Hematopoietic multipotent progenitor cell treated with erythropoietin and hydrocortisone succinate and interleukin-3 and kit ligand, for 4 days (in vitro differentiated cells): ENCODE results near the gene SNX9.
A peak's percentile ranks its signal among the peaks of the same experiment; 100 is the strongest.

Experiments used
- DNase-seq: peaks from one replicate; pipeline ENCODE4 v3.0.0-alpha.2; 2015

Gene SNX9

DNA sequence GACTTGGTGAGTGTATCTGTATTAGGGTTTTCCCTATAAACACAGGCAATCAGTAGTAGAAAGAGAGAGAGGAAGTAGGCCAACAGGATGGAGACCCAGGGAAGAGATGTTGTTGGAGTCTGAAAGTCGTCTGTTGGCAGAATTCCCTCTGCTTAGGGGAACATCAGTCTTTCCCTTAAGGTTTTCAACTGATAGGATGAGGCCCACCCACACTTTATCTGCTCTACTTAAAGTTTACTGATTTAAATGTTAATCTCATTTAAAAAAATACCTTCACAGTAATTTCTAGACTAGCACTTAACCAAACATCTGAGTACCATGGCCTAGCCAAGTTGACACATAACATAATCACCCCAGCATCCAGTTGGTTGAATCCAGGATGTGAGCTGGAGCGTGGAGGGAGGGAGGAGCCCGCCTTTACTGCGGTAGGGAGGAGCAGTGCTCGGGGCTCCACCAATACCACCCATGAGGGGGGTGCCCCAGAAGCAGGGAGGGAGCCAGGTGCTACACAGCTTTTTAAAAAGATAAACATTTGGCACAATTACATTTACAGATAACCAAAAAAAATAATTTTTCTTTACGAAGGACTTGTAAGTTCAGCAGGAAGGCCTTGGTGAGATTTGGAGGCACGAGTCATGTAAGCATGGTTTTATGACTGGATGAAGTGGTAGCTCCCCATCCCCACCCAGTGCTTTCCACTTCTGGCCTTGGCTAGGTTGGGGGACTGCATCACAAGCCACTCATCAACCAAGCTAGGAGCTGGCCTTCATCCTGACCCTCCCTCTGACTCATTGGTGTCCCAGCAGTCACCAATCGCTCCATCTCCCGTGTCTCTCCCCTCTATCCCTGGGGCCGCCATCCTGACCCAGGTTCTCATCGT, 18.4 kb upstream of the SNX9 start:
- no peak for DNase-seq

DNA sequence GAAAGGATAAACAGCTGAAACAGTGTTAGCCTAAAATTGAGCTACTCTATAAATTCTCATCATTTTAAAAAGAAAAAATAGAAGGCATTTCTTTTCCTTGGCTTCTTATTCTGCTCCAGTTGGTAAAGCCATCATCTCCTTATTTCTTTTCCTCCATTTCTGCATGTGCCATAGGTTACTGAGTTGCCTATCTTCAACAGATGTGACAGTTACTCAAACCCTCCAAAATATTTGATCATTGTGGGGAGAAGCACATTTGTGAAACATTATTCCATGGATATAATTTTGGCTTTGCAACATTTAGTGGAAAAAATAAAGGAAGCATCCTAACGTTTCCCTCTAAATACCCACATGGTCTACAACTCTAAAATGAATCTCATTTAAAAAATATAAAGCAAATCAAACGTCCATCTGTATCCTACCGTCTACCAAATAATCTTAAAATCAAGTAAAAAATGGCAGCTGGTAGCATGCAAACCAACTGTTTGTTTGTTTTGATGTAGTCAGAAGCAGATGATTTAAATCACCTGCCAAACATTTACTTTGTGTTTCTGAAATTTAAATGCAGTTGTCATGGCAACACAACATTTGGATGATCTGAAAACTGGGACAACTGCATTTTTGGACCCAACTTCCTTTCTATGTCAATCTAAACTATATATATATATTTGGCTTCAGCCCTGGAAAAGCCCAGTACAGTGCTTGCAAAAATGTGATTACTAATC, 16.8 kb upstream of the SNX9 start:
- no peak for DNase-seq

DNA sequence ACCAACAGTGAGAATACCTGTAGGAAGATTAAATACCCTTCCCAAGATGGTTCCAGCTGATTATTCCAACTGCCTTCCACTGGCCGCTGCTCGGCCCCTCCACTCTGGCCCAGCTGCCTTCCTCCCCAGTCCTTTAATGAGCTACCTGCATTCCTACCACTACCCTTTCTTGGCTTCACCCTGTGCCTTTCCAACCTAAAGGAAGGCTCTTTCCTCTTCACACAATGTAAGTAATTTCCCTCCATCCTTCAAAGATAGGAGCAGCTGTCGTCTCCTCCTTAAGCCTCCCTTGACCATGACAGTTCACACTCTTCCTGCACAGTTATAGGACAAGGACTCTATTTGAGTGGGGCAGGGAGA, 16.2 kb upstream of the SNX9 start:
- no peak for DNase-seq

DNA sequence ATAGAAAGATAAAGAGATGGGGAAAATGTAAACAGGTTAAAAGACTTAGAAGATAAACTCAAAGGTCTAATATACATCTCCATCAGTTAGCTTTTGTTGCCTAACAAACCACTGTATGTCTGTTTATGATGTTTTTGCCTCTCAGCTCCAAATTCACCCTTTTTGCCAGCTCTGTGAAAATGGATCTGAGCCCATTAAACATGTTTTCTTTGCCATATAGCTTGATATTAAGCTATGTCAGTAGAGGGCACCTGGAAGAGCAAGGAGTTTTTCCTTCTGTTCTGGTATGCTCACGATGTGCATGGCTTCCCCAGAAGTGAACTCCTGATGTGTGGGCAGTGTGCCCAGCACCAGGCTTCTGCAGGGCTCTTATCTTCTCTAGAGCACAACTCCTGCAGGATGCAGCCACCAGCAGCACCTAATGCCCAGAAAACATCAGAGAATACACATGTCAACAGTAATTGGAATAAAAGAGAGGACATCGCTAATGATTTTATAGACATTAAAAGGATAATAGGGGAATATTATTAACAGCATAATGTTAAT, 14.6 kb upstream of the SNX9 start:
- peak; percentile 38 for DNase-seq

DNA sequence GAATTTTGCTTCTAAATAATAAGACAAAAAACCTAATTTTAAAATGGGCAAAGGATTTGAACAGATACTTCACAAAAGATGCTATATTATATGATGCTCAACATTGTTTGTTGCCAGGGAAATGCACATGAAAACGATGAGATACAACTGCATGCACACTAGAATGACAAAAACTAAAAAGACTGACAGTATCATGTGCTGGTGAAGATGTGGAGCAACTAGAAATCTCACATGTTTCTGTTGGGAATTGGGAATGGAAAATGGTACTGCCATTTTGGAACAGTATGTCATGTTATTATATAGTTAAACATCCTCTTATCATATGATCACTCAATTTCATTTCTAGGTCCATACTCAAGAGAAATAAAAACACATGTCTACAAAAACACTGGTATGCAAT, 13.4 kb upstream of the SNX9 start:
- no peak for DNase-seq

DNA sequence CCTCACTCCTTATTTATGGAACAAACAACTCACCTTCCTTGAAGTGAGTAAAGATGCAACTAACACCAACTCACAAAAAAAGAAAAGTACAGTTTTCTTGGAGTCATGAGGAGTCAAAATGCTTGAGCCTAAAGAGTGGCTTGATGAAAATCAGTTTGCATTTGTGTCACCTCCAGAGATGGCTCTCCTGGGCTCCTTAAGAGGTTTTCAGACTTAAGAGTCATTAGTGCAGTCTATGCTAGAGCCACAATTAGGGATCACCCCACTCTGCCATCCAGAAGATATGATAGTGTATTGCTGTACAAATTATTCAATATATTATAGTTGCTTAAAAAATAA, 11.9 kb upstream of the SNX9 start:
- DNase-seq, result peak; percentile 27

DNA sequence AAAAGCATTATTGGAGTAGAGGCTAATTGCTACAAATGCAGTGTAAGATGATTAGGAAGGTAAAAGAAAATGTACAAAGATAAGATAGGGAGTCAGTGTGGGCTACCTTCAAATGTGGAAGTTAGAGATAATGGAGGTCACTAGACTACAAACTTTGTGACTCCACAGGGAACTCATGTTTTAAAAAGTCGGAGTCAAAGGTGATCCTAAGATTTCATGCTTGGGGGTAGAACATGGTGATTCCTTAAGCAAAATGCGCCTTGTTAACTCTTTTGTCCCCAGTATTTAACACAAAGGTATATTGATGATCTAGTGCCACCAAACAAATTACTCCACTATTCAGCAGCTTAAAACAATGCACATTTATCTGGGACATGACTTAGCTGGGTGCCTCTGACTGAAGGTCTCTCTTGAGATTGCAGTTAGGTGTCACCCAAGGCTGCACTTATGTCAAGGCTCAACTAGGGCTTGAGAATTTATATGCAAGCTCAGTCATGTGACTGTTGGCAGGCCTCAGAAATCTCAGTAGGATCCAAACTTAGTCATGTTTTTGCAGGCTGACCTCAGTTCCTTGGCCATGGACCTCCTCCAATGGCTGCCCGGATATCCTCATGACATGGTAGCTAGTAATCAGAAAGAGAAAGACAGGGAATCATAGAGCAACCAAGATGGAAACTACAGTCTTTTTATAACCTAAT, 11.4 kb upstream of the SNX9 start:
- peak; percentile 59 for DNase-seq

DNA sequence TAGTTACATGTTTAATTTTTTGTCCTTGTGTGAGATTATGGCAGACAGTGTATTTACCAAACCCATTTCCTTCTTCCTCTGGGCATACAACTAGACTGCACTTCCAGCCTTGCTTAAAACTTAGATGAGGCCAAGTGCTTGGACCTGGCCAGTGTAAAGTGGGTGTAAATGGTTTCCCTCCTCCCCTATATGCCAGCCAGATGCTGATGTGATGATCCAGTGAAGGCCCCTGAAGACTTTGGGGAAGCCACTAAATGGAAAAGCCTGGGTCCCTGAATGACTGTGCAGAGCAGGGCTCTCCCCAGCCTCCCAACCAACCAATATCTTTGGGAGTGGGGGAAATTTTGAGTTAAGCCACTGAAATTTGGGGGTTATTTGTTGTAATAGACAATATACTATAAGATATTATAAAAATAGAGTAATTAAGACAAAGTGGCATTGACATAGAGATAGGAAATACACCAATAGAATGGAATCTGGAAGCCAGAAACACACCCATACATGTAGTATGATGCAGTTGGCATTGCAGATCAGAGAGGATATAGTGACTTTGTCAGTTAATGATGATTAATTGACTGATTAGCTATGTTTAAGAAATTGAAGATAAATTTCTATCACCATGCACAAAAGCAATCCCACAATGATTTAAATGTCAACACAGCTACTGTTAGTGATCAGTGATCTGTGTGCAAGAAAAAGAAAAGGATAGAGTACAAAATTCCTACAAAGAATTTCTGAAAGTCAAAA, 10.4 kb upstream of the SNX9 start:
- DNase-seq, result no peak

DNA sequence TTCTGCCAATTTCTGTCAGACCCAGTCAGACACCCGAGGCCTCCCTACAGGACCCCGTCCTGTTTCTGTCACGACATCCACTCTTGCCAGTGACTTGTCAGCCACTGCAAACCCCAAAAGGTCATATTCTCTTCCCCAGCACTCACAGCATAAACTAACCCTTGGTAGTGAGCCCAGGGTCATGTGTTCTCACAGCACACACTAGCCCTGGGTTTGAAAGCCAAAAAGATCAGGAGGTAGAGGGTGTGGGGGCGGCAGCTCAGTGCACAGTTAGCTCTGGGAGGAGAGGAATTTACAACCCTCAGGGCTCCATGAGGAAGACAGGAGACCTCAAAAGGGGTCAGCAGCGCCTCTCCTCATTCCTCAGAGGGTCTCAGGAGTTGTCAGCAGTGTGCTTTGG, 9.9 kb upstream of the SNX9 start:
- DNase-seq, result no peak

DNA sequence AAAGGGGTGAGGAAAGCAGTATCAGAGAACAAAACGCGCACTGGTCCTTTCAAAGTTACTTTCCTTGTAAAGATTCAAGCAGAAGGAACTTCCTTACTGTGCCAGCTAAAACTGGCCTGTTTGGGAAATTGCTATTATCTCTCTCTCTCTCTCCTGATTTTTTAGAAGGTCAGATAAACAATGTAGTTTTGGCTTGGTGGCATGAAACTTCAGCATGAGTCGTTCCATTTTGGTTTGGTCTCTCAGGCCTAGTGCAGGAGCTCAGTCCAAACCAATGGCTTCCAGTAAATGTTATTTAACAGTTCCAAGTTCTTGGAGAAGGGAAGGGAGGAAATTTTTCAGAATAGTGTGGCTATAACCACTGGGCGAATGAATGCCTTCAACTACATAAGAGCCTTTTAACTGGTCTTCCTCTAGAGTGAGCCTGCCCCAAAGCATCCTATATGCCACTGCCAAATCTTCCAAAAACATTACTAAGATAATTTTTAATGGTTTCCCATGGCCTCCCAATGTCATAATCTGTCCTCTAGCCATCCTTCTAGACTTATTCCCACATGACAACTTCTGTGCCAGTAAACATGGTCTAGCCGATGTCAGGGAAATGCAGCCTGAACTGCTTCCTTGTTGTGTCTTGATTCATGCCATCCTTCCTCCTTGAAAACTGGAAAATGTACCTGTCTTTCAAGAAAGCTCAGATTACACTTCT, 9.1 kb upstream of the SNX9 start:
- DNase-seq, result no peak

DNA sequence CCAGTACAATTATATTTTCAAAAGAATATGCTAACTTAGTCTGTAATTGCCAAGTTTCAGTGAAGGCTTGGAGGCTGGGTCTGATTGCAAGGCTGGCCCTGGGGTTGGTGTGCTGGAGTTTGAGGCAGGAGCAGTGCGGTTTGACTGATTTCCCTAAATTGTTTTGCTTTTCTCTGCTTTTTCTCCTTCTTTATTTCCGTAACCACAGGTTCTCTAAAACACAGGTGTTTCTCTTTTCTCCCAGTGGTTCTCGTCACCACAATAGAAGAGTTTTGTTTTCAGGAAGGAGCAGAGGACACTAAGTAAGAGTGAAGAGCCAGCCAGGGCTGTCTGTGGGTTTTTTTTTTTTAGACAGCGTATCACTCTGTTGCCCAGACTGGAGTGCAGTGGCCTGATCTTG, 8.2 kb upstream of the SNX9 start:
- DNase-seq, result peak; percentile 17

DNA sequence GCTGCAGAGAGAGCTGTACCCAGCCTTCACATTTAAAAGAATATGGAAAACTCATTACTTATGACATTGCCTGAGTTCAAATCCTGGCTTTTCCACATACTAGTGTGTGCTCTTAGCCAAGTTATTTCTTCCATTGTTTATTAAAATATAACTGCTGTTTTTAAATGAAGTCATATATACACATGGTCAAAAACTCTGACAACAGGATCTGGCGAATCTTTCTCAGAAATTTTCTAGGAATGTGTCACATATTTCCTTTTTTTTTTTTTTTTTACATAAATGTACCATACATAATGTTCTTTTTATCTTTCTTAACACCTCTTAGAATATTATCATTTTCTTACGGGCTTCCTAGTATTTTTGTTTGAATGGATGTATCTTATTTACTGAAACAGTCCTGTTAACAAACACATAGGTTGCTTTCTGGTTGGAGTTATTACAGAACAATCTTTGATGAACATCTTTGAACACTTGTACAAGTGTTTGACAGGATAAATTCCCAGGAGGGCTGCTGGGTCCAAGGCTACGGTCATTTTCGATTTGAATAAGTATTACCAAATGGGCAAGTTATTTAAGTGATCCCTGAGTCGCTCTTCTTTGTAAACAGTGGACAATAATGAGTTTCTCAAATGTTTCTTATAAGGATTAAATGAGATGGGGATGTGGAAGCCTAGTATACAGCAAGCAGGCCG, 1.6 kb upstream of the SNX9 start:
- DNase-seq, result no peak

DNA sequence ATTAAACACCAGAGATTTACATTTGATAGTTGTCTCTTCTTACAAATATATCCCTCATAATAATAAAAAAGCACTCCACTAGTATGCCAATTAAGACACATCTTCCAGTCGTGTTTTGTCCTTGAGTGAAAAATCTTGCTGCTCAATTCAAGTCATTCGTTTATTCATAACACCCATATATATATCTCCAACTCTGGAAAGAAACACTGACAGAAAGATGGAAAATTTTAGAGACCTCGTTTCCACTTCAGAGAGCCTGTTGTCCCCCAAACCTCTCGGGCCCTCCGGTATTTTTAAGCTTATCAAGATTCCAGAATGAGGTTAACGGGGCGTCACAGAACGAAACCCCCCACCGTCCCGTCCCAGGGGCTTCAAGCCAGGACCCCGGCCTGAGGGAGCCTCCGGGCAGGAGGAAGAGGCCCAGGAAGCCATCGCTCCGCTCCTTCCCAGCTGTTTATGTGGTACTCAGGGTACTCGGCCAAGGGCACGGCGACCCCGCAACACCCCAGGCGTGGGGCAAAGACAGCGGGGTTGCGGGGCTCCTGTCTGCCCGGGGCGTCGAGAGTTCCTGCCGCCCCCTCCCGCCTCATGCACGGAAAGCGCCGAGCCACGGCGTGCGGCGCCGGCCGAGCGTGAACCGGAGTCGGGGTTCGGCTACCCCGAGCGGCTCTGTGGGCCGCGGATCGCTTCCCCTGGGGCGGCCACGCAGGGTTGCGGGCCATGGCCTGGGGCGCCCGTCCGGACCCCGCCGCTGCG, 623 bp upstream of the SNX9 start:
- peak; percentile 41 for DNase-seq

DNA sequence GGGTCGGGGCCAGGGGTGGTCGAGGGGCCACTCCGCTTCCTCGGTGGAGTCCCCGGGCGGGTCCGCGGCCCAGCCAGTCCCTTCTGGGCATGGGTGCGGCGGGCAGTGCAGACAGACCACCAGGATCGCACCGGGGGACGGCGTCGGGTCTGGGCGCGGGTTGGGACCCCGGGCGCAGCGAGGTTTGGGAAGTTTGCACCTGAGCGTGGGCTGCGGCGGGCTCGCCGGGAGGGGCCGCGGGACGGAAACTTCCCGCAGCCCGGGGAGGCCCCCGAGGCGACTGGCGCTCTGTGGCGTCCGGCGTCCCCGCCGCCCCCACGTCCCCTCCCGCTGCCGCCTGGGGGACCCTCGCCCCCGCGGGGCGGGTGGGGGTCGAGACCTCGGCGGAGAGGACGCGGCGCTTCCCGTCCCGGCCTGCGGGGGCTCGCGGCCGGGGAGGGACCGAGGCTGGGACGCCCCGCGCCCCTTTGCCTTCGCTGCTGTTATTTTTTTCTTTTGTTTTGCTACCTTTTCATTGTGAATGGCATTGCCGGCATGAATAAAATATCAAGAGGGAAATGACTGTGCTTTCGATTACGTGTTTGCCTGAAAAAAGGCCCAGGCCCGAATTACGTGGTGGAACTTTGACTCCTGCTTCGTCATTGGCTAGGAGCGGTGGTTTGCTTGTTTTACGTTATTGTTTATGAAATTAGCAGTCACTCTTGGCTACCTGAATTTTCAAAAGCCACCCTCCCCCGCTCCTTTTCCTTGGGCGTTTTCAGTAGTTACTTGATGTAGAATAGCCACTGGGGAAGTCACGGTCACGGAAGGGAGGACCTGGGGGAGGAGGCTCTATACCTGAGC, 703 bp downstream of the SNX9 start:
- DNase-seq, result peak; percentile 72

DNA sequence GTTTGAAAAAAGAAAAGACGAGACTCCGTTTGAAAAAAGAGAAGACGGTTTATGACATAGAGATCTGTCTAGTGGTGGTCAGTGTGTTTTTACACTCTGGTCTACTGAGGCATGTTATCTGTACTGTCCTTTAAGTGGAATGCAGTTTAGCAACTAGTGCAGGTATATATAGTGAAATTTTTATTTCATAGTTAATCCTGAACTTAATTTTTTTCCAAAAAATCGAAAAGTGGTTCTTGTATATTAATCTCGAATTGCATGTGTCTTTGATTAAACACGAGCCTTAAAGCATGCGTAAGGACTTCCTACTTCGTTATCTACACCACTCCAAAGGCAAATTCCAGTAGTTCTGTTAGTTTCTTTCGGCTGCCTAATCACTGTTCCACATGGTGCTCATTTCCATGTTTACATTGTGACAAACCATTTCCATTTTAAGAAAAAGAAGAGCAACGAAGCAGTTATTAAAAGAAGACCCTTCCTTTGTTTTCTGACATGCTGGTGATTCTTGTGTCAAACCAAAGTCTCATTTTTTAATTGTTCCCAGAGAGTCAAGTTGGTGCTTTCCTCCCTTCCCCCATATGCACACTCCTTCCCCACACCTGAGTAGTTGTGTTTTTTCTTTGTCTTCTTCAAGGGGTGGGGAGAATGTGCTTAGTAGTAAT, 2.3 kb downstream of the SNX9 start:
- DNase-seq, result peak; percentile 62

DNA sequence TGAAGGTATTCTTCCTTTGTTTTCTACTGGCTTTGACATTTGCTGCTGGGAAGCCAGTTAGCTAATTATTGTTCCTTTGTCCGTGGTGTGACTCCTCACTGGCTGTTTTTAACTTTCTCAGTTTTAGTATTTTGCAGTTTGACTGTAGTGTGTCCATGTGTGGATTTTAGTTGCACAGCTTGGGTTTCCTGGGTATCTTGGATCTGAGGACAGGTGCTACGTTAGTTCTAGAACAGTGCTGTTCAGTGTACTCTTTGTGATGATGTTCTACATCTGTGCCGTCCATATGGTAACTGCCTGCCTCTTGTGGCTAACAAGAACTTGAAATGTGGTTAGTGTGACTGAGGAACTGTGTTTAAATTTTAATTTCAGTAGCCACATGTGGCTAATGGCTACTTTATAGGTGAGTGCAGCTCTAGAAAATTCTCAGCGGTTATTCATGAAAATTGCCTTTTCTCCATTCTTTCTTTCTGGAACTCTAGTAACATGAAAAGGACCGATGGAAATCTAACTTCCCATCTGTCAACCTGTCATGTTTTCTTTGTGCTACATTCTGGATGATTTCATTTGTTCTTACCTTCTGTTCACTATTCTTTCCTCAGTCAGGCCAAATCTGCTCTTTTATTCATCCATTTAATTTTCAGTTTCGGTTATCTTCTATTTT, 7.4 kb downstream of the SNX9 start:
- DNase-seq, result peak; percentile 57

DNA sequence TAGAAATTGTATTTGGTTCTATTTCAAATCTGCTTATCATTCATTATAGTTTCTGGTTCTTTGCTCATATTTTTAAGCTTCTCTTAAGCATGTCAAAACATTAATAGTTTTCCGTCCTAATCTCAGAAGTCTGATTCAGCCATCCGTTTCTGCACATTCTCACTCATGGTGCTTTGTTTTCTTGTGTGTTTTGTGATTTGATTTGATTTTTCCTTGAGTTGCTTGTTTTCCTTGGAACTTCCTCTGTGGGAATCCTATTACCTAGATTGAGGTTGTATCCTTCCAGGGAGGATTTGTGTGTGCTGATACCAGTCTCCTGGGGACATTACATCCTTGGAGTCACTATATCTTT, 7.9 kb downstream of the SNX9 start:
- DNase-seq, result no peak

DNA sequence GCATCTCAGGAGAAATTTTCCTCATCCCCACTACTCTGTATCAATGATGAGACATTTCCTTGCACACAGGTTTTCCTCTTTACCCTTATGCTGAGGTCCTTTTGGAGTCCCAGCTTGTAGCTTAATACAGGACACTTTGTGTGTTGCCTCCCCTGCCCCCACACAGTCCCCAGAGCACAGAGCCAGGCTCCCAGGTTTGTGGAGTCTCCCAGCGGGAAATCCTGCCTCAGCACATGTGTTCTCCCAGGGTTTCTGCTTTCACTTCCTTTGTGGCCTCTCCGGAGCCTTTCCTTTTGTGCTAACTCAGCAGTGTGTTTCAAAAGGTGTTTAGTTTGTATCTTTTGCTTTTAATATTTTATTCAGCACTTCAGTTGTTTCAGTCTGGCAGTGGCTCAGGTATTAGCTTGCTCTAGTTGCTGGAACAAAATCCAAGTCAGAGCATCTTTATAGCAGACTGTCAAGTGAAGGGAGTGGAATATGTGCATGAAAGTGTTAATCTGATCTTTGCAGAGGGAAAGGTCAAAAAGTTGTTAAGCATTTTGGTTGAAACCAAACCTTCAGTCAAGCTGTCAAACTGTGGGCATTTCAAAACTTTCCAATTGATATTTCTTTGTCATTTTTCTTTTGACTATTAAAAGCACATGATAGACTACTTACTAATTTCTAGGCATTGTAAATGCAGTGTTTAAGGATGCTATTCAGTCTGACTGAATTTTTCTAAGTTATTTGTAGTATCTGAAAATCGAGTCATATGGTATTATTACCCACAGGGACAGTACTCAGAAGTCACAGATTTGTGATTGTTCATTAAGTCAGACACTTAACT, 8.6 kb downstream of the SNX9 start:
- no peak for DNase-seq
